GM10266 (cell line): ENCODE results near the gene POP4.

Experiments used
- DNase-seq: peaks from one replicate; pipeline ENCODE4 v3.0.0; 2012; ENCODE audit errors: extremely low spot score
- TF ChIP-seq, protein P1 (sequence below): IDR thresholded peaks from 2 replicates; pipeline ENCODE4 v1.5.1; 2012; ENCODE audit warnings: mild to moderate bottlenecking, low read depth; ENCODE audit not compliant: control insufficient read depth, insufficient read depth; ENCODE audit errors: missing control alignments

Gene POP4

DNA sequence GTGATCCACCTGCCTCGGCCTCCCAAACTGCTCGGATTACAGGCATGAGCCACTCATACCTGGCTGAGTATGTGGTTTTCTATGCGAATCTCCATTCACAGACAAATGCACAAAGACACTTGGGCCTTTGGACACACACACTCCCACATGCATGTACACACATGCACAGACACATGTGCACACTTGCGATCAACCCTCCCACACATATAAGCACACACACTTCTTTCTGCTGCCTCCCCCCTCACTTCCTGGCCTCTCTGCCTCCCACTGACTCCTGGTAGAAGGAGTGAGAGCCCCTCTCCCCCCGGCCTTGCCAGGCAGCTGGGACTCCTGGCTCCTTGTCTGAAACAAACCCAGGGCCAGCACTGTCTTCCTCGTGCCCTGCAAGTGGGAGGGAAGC, 29.9 kb downstream of the POP4 start:
- TF ChIP-seq, protein P1, sequence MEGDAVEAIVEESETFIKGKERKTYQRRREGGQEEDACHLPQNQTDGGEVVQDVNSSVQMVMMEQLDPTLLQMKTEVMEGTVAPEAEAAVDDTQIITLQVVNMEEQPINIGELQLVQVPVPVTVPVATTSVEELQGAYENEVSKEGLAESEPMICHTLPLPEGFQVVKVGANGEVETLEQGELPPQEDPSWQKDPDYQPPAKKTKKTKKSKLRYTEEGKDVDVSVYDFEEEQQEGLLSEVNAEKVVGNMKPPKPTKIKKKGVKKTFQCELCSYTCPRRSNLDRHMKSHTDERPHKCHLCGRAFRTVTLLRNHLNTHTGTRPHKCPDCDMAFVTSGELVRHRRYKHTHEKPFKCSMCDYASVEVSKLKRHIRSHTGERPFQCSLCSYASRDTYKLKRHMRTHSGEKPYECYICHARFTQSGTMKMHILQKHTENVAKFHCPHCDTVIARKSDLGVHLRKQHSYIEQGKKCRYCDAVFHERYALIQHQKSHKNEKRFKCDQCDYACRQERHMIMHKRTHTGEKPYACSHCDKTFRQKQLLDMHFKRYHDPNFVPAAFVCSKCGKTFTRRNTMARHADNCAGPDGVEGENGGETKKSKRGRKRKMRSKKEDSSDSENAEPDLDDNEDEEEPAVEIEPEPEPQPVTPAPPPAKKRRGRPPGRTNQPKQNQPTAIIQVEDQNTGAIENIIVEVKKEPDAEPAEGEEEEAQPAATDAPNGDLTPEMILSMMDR: no peak
- no peak for DNase-seq

DNA sequence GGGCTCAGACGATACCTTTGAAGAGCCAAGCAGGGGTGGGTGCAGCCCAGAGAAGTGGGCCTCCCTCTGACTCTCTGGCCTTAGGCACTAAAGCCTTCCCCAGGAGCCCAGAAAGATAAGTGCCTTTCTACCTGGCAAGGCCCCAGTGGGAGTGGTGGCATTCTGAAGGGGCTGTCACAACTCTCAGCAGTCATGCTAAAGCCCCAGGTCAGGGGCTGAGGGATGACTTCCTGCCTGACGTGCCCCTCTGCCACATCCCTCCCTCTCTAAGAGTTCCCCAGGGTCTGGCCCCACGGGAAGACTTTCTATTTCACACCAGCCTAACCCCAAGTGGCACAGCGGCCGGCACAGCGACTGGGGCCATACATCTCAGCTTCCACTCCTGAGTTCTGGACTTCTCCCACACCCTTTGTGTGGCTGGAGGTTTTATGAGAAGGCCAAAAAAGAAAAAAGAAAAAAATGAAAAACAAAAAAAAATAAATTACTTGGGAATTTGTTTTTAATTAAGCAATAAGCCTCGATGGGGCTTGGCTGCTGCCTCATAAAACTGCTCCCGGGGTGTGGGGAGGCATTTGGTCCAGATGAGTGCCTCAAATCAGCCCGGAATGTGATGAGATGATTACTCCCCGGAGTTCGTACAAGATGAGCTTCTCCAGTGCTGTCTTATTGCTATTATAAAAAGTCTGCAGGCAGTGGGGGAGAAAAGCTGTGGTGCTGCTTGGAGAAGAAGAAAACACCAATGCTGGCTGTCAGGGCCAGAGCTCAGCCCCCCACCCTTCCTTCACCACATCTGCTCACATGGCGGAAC, 30.7 kb downstream of the POP4 start:
- no peak for DNase-seq
- TF ChIP-seq, protein P1: no peak

DNA sequence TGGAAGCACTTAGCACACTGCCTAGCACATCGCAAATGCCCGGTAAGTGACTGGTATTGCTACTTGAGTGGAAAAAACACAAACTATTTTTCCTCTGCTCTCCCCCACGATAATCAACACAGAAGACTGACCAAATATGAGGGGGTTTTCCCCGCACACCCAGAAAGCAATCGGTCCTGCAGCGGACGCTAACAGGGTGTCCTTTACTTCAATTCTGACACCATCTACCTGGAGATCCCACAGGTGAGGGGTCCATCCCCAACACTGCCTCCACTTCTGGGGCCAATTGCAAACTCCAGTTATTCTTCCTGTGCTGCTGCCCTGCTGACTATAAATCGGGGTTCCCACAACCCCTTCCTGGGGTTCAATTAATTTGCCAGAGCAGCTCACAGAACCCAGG, 33.0 kb downstream of the POP4 start:
- TF ChIP-seq, protein P1: no peak
- DNase-seq: no peak

DNA sequence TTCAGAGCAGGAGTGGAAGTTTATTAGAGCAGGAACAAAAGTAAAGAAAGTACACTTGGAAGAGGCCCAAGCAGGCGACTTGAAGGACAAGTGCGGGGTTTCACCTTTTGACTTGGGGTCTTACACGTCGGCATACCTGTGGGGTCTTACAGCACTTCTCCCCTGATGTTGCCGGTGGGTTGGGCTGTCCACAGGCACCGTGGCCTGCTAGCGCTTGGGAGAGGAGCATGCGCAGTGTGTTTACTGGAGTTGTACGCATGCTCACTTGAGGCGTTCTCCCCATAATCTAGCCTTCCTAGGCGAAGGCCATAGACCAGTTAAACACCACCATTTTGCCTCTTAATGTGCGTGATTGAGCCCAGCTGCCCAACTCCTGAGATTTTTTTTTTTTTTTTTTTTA, 34.1 kb downstream of the POP4 start:
- no peak for DNase-seq
- TF ChIP-seq, protein P1: no peak

DNA sequence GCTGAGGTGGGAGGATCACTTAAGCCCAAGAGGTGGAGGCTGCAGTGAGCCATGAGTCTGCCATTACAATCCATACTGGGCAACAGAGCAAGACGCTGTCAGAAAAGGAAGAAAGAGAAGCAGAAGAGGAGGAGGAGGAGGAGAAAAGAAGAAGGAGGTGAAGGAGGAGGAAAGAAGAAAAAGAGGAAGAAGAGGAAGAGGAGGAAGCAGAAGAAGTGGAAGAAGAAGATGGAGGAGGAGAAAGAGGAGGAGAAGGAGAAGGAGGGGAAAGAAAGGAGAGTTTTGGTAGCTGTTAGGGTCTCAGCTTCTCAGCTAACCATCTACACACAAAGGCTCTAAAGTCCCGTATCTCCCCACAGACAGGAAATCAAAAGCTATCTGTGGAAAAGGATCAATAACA, 35.5 kb downstream of the POP4 start:
- DNase-seq: no peak
- TF ChIP-seq, protein P1: no peak

DNA sequence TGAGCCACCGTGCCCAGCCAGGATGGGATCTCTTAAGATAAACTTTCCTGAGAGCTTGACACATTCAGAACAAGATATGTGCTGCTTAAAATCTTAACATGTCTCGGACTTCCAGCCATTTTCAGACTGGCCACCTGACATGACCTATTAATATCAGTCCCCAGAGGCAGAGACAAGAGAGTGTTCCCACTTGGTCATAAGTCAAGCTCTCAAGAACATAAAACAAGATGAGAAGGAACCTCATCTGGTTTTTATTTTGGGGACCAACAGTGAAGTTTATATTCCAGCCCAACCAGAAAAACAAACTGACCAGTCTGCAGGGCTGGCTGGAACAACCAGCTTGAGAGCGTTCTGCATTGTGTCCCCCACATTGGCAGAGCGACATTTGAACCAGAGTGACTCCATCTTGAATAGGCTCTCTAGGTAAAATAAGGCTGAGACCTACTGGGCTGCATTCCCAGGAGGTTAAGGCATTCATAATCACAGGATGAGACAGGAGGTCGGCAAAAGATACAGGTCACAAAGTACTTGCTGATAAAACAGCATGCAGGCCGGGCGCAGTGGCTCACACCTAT, 37.4 kb downstream of the POP4 start:
- DNase-seq: no peak
- TF ChIP-seq, protein P1: no peak

DNA sequence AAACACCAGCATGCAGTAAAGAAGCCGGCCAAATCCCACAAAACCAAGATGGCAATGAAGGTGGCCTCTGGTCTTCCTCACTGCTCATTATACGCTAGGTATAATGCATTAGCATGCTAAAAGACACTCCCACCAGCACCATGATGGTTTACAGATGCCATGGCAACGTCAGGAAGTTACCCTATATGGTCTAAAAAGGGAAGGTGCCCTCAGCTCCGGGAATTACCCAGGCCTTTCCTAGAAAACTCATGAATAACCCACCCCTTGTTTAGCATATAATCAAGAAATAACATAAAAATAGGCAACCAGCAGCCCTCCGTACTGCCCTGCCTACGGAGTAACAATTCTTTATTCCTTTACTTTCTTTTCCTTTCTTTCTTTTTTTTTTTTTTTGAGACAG, 38.1 kb downstream of the POP4 start:
- TF ChIP-seq, protein P1: no peak
- DNase-seq: no peak
